ENCODE data around the gene RIOK2.

Gene RIOK2

GRCh38 chr5:97163790-97164285 lies 19.2 kb downstream of the RIOK2 start:
- no peak for TF ChIP-seq ESRRG (CRISPR knock-in tag; IDR thresholded peaks at IDR 0.05)
- TF ChIP-seq GLIS3 (CRISPR knock-in tag; IDR thresholded peaks at IDR 0.05), result no peak
- TF ChIP-seq BACH2 (CRISPR knock-in tag; IDR thresholded peaks at IDR 0.05; ENCODE audit: borderline replicate concordance), result no peak
- TF ChIP-seq ZFP30 (CRISPR knock-in tag; IDR thresholded peaks at IDR 0.05), result no peak
- no peak for TF ChIP-seq TOX (CRISPR knock-in tag; IDR thresholded peaks at IDR 0.05; ENCODE audit: borderline replicate concordance)
- no peak for TF ChIP-seq ARNTL (CRISPR knock-in tag; IDR thresholded peaks at IDR 0.05; ENCODE audit: borderline replicate concordance, low read depth)
- no peak for TF ChIP-seq CSDC2 (CRISPR knock-in tag; IDR thresholded peaks at IDR 0.05)
- no peak for TF ChIP-seq ZFP3 (CRISPR knock-in tag; IDR thresholded peaks at IDR 0.05)
- no peak for TF ChIP-seq ZNF565 (CRISPR knock-in tag; conservative IDR thresholded peaks at IDR 0.05; ENCODE audit: low read depth)
- TF ChIP-seq, protein P1, sequence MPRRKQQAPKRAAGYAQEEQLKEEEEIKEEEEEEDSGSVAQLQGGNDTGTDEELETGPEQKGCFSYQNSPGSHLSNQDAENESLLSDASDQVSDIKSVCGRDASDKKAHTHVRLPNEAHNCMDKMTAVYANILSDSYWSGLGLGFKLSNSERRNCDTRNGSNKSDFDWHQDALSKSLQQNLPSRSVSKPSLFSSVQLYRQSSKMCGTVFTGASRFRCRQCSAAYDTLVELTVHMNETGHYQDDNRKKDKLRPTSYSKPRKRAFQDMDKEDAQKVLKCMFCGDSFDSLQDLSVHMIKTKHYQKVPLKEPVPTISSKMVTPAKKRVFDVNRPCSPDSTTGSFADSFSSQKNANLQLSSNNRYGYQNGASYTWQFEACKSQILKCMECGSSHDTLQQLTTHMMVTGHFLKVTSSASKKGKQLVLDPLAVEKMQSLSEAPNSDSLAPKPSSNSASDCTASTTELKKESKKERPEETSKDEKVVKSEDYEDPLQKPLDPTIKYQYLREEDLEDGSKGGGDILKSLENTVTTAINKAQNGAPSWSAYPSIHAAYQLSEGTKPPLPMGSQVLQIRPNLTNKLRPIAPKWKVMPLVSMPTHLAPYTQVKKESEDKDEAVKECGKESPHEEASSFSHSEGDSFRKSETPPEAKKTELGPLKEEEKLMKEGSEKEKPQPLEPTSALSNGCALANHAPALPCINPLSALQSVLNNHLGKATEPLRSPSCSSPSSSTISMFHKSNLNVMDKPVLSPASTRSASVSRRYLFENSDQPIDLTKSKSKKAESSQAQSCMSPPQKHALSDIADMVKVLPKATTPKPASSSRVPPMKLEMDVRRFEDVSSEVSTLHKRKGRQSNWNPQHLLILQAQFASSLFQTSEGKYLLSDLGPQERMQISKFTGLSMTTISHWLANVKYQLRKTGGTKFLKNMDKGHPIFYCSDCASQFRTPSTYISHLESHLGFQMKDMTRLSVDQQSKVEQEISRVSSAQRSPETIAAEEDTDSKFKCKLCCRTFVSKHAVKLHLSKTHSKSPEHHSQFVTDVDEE (CRISPR knock-in tag; IDR thresholded peaks at IDR 0.05), result no peak
- TF ChIP-seq ZNF8 (CRISPR knock-in tag; IDR thresholded peaks at IDR 0.05), result no peak
- no peak for TF ChIP-seq RARB (CRISPR knock-in tag; IDR thresholded peaks at IDR 0.05)
- TF ChIP-seq CREB5 (CRISPR knock-in tag; IDR thresholded peaks at IDR 0.05; ENCODE audit: low read depth), result no peak
- TF ChIP-seq ZC3H10 (CRISPR knock-in tag; IDR thresholded peaks at IDR 0.05), result no peak
- TF ChIP-seq ZNF70 (CRISPR knock-in tag; IDR thresholded peaks at IDR 0.05), result no peak
- no peak for TF ChIP-seq PPARA (CRISPR knock-in tag; IDR thresholded peaks at IDR 0.05; ENCODE audit: borderline replicate concordance)
- TF ChIP-seq, protein P2, sequence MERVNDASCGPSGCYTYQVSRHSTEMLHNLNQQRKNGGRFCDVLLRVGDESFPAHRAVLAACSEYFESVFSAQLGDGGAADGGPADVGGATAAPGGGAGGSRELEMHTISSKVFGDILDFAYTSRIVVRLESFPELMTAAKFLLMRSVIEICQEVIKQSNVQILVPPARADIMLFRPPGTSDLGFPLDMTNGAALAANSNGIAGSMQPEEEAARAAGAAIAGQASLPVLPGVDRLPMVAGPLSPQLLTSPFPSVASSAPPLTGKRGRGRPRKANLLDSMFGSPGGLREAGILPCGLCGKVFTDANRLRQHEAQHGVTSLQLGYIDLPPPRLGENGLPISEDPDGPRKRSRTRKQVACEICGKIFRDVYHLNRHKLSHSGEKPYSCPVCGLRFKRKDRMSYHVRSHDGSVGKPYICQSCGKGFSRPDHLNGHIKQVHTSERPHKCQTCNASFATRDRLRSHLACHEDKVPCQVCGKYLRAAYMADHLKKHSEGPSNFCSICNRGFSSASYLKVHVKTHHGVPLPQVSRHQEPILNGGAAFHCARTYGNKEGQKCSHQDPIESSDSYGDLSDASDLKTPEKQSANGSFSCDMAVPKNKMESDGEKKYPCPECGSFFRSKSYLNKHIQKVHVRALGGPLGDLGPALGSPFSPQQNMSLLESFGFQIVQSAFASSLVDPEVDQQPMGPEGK (CRISPR knock-in tag; IDR thresholded peaks at IDR 0.05; ENCODE audit: borderline replicate concordance), result no peak
- no peak for ATAC-seq

GRCh38 chr5:97163360-97163764 lies 19.7 kb downstream of the RIOK2 start:
- TF ChIP-seq ESRRG (CRISPR knock-in tag; IDR thresholded peaks at IDR 0.05), result no peak
- TF ChIP-seq OSR1 (CRISPR knock-in tag; IDR thresholded peaks at IDR 0.05), result no peak
- TF ChIP-seq ZNF70 (CRISPR knock-in tag; IDR thresholded peaks at IDR 0.05), result no peak
- ATAC-seq, result no peak

GRCh38 chr5:97162045-97162444 lies 21.0 kb downstream of the RIOK2 start:
- ATAC-seq, result peak; percentile 87
- no peak for TF ChIP-seq OSR1 (CRISPR knock-in tag; IDR thresholded peaks at IDR 0.05)
- TF ChIP-seq ZNF565 (CRISPR knock-in tag; conservative IDR thresholded peaks at IDR 0.05; ENCODE audit: low read depth), result no peak
- no peak for TF ChIP-seq PPARA (CRISPR knock-in tag; IDR thresholded peaks at IDR 0.05; ENCODE audit: borderline replicate concordance)
- no peak for TF ChIP-seq POU6F1 (CRISPR knock-in tag; IDR thresholded peaks at IDR 0.05; ENCODE audit: borderline replicate concordance, low read depth)
- no peak for TF ChIP-seq ZNF8 (CRISPR knock-in tag; IDR thresholded peaks at IDR 0.05)
- TF ChIP-seq, protein P1 (CRISPR knock-in tag; IDR thresholded peaks at IDR 0.05), result no peak
- no peak for TF ChIP-seq CREB5 (CRISPR knock-in tag; IDR thresholded peaks at IDR 0.05; ENCODE audit: low read depth)
- TF ChIP-seq SNAI2 (CRISPR knock-in tag; IDR thresholded peaks at IDR 0.05), result no peak
- no peak for TF ChIP-seq TCF4 (CRISPR knock-in tag; IDR thresholded peaks at IDR 0.05; ENCODE audit: borderline replicate concordance)
- no peak for TF ChIP-seq ISL1 (CRISPR knock-in tag; IDR thresholded peaks at IDR 0.05)
- no peak for TF ChIP-seq ESRRG (CRISPR knock-in tag; IDR thresholded peaks at IDR 0.05)
- TF ChIP-seq RARB (CRISPR knock-in tag; IDR thresholded peaks at IDR 0.05), result no peak
- TF ChIP-seq ZC3H10 (CRISPR knock-in tag; IDR thresholded peaks at IDR 0.05), result no peak
- TF ChIP-seq ZFP30 (CRISPR knock-in tag; IDR thresholded peaks at IDR 0.05), result no peak
- TF ChIP-seq, protein P3, sequence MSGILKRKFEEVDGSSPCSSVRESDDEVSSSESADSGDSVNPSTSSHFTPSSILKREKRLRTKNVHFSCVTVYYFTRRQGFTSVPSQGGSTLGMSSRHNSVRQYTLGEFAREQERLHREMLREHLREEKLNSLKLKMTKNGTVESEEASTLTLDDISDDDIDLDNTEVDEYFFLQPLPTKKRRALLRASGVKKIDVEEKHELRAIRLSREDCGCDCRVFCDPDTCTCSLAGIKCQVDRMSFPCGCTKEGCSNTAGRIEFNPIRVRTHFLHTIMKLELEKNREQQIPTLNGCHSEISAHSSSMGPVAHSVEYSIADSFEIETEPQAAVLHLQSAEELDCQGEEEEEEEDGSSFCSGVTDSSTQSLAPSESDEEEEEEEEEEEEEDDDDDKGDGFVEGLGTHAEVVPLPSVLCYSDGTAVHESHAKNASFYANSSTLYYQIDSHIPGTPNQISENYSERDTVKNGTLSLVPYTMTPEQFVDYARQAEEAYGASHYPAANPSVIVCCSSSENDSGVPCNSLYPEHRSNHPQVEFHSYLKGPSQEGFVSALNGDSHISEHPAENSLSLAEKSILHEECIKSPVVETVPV (CRISPR knock-in tag; IDR thresholded peaks at IDR 0.05), result no peak
- no peak for TF ChIP-seq ZNF70 (CRISPR knock-in tag; IDR thresholded peaks at IDR 0.05)
- TF ChIP-seq CSDC2 (CRISPR knock-in tag; IDR thresholded peaks at IDR 0.05), result no peak
- no peak for TF ChIP-seq BACH2 (CRISPR knock-in tag; IDR thresholded peaks at IDR 0.05; ENCODE audit: borderline replicate concordance)
- TF ChIP-seq GLIS3 (CRISPR knock-in tag; IDR thresholded peaks at IDR 0.05), result no peak
